Esophagus muscularis mucosa (tissue), 3 donors: ENCODE results near the gene GATD1.

Experiments used
- EP300 ChIP-seq: sonication (generic); formaldehyde crosslinking; IDR thresholded peaks from one replicate; pipeline ENCODE4 v1.6.1; 2017; ENCODE audit warnings: antibody characterized with exemption
- TF ChIP-seq, protein P1 (sequence below), 3 experiments: fragments of 200-600 bp in 2 of 3; fragments of 450-650 bp in 1 of 3; sonication (generic) in 2 of 3; IDR thresholded peaks; one replicate each; pipeline ENCODE4 v1.5.1; 2017 to 2019; ENCODE audit warnings: antibody characterized with exemption in 3 of 3, mild to moderate bottlenecking in 2 of 3, moderate library complexity in 1 of 3

DNA sequence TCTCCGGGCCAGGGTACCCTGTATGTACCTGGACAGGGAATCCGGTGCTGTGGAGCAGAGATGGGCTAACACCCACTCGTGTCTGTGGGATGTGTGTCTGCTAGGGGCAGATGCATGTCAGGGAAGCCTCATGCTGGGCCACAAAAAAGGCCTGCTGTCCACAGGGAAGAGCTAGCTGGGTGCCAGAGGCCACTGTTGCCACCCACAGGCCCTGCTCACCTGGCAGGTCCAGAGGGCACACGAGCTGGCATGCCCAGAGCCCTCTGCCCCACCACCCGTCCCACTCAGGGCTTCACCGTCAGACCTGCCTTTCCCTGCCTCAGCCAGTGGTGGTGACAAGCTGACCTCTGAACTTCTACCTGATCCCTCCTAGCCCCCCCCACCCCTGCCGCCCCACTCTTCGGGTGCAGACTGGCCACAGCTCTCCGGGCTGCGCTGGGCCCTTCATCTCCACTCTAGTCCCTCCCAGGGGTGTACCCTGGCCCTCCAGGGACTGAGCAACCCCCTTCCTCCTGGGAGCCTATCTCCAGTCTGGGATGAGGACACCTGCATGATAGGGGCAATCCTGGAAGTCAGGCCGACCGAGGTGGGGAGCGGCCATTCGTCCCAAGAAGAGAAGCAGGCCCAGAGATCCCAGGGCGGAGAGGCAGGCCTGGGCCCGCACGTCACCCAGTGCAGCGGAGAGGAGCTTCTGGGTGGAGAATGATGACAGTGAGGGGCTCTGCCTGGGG, 19.4 kb upstream of the GATD1 start:
- TF ChIP-seq, protein P1, sequence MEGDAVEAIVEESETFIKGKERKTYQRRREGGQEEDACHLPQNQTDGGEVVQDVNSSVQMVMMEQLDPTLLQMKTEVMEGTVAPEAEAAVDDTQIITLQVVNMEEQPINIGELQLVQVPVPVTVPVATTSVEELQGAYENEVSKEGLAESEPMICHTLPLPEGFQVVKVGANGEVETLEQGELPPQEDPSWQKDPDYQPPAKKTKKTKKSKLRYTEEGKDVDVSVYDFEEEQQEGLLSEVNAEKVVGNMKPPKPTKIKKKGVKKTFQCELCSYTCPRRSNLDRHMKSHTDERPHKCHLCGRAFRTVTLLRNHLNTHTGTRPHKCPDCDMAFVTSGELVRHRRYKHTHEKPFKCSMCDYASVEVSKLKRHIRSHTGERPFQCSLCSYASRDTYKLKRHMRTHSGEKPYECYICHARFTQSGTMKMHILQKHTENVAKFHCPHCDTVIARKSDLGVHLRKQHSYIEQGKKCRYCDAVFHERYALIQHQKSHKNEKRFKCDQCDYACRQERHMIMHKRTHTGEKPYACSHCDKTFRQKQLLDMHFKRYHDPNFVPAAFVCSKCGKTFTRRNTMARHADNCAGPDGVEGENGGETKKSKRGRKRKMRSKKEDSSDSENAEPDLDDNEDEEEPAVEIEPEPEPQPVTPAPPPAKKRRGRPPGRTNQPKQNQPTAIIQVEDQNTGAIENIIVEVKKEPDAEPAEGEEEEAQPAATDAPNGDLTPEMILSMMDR (IDR thresholded peaks at IDR 0.05) = no peak
- TF ChIP-seq EP300 = no peak
